AG04449 (cell line): Measurements from ENCODE around the gene ARPC1B.
"Not testable (repeated sequence)": the region's sequence is repeated elsewhere in the genome, so short reads cannot be mapped to it uniquely, and the experiment has no call there.

ENCODE experiments used
- CTCF ChIA-PET: fragments of 350-600 bp; formaldehyde crosslinking; extraction: SDS; loops from one replicate; lab custom pipeline; 2021; ENCODE audit warnings: antibody characterized with exemption; lab: Yijun Ruan, JAX
- POLR2A ChIA-PET: fragments of 400-600, 350-600 bp; formaldehyde crosslinking; extraction: SDS; loops from one replicate; lab custom pipeline; 2020; ENCODE audit warnings: antibody characterized with exemption, inconsistent platforms; lab: Yijun Ruan, JAX
- DNase-seq: peaks from one replicate; pipeline ENCODE4 v3.0.0-alpha.2; 2010; ENCODE audit warnings: low read depth, low spot score
- H3K4me3 ChIP-seq: 2 replicates; pipeline ENCODE4 v1.5.1; 2011; ENCODE audit warnings: low read depth, mild to moderate bottlenecking, control low read depth, low read length
- TF ChIP-seq, protein P1 (sequence below): IDR thresholded peaks from one replicate; pipeline ENCODE4 v1.5.1; 2011; ENCODE audit warnings: mild to moderate bottlenecking, moderate library complexity, low read length, control low read depth, inconsistent platforms; ENCODE audit not compliant: insufficient read depth; ENCODE audit errors: missing control alignments

The ARPC1B gene

GRCh38 chr7:99374111-99375064 is at the start of gene ARPC1B:
ARPC1B (plus strand) TSS chr7:99374730; CDS start chr7:99385715, 10,985 bp downstream.
- POLR2A ChIA-PET, result interaction anchor here (1.5 kb wide), 1 partner anchor 11 kb away, joined by 4 read pairs; no protein-coding TSS in a partner anchor
- no peak for DNase-seq
- CTCF ChIA-PET, result interaction anchor here (1.4 kb wide), 1 partner anchor 10 kb away, joined by 4 read pairs; no protein-coding TSS in a partner anchor
- H3K4me3 ChIP-seq, result peak within 1 kb of the TSS; percentile 68
- TF ChIP-seq, protein P1, sequence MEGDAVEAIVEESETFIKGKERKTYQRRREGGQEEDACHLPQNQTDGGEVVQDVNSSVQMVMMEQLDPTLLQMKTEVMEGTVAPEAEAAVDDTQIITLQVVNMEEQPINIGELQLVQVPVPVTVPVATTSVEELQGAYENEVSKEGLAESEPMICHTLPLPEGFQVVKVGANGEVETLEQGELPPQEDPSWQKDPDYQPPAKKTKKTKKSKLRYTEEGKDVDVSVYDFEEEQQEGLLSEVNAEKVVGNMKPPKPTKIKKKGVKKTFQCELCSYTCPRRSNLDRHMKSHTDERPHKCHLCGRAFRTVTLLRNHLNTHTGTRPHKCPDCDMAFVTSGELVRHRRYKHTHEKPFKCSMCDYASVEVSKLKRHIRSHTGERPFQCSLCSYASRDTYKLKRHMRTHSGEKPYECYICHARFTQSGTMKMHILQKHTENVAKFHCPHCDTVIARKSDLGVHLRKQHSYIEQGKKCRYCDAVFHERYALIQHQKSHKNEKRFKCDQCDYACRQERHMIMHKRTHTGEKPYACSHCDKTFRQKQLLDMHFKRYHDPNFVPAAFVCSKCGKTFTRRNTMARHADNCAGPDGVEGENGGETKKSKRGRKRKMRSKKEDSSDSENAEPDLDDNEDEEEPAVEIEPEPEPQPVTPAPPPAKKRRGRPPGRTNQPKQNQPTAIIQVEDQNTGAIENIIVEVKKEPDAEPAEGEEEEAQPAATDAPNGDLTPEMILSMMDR, result no peak

GRCh38 chr7:99325001-99325493 is 49.5 kb upstream of the ARPC1B start:
- peak overlapping the region; percentile 98 for H3K4me3 ChIP-seq
- DNase-seq, result no peak
- TF ChIP-seq, protein P1, result no peak
- CTCF ChIA-PET, result interaction anchor here (0.8 to 8.1 kb wide), 4 partner anchors 14 to 284 kb away, joined by 3 to 68 read pairs (median 8); partner anchors contain the start of gene BUD31
- POLR2A ChIA-PET, result interaction anchor here (1.0 kb wide), 1 partner anchor 10 kb away, joined by 4 read pairs; no protein-coding TSS in a partner anchor

DNA sequence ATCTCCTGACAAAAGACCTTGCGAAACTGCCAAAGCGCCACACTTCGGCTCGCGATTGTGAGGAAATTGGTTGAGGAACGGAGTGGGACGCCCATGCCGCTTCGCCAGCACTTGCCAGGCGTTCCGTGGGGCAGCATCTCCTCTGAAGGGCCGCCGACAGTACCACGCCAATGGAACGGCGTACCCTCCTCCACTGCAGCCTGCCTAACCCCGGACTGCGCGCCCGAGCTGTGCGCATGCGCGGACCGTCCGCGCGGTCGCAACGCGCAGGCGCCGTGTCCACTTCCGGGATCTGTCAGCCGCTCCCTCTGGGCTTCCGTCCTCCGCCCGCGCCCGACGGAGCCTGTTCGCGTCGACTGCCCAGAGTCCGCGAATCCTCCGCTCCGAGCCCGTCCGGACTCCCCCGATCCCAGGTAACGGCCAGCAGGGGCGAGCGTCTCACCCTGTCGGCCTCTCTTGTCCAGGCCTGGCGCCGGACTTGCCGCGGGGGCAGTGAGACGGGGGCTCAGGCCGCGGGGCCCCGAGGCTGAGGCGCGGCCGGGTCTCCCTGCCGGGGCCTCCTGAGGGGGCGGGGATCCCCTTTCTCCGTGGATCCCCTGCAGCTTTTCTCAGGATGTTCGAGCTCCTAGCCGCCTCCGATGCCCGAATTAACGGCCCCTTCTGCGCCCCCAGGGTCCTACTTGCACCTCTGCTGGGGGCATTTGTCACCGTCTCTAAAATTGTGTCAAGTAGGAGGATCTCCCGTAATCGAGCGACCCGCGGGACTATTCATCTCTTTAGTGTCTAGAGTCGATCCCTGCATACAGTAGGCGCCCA is 48.7 kb upstream of the ARPC1B start, which contains the start of gene ARPC1A:
Gene ARPC1A, plus strand, starts transcription at position 307 of the 816 bp plus-strand sequence. CDS start 7,456 bp downstream, outside the sequence.
- DNase-seq, result peak; percentile 38

GRCh38 chr7:99326408-99326782 is 48.1 kb upstream of the ARPC1B start:
- TF ChIP-seq, protein P1, result no peak
- DNase-seq, result no peak
- ChIA-PET CTCF (interaction anchor here (1.0 to 8.1 kb wide), 4 partner anchors 16 to 285 kb away, joined by 3 to 68 read pairs (median 4); no protein-coding TSS in a partner anchor), POLR2A (interaction anchor here (1.2 kb wide), 1 partner anchor 100 kb away, joined by 3 read pairs; no protein-coding TSS in a partner anchor)
- H3K4me3 ChIP-seq, result peak overlapping the region; percentile 98

More for the DNA sequence above, 48.7 kb upstream of the ARPC1B start, which contains the start of gene ARPC1A:
- ChIA-PET POLR2A (interaction anchor here (1.0 to 1.2 kb wide), 2 partner anchors 11 to 100 kb away, joined by 3 to 4 read pairs; no protein-coding TSS in a partner anchor), CTCF (interaction anchor here (1.0 to 8.1 kb wide), 3 partner anchors 15 to 284 kb away, joined by 4 to 68 read pairs (median 4); no protein-coding TSS in a partner anchor)
- TF ChIP-seq, protein P1, result peak; percentile 61
- H3K4me3 ChIP-seq, result peak within 1 kb of the TSS; percentile 98

DNA sequence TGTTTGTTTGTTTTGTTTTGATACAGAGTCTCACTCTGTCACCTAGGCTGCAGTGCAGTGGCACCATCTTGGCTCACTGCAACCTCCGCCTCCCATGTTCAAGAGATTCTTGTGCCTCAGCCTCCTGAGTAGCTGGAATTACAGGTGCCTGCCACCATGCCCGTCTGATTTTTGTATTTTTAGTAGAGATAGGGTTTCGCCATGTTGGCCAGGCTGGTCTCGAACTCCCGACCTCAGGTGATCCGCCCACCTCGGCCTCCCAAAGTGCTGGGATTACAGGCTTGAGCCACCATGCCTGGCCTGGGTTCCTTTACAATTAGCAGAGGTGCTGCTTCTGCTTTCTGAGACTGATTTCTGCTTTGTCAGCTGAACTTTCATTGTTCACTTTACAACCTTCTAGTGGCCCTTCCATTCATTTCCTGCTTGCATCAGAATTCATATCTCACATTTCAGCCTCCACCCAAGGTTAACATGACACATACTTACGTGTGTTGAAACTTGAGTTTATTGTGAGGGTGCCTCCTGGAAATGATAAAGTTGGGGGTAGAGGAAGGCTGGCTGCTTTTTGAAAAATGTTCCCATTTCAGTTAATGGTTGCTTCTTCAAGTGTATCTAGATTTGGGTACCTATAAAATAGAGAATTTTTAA is 44.1 kb upstream of the ARPC1B start:
- DNase-seq, result peak; percentile 49
- H3K4me3 ChIP-seq, result not testable (repeated sequence)
- ChIA-PET CTCF (interaction anchor here (1.4 to 3.1 kb wide), 2 partner anchors 9 to 17 kb away, joined by 3 to 14 read pairs; no protein-coding TSS in a partner anchor), POLR2A (interaction anchor here (0.6 kb wide), 1 partner anchor 45 kb away, joined by 4 read pairs; no protein-coding TSS in a partner anchor)
